Sigmoid colon (tissue), 7 donors: ENCODE results near the gene MTUS2. TPM values are rescaled to one million over a fixed set of nuclear protein-coding genes. Genes with fewer than 3 reads are reported as not detected.
"Not testable (repeated sequence)": the region's sequence is repeated elsewhere in the genome, so short reads cannot be mapped to it uniquely, and the experiment has no call there.

ENCODE experiments used
- DNase-seq: peaks from one replicate; pipeline ENCODE4 v3.0.0-alpha.2; 2019
- H3K27ac ChIP-seq, 4 donors: fragments of 200-600 bp; sonication (generic); one replicate each; pipeline ENCODE4 v1.5.1; 2016 to 2019; ENCODE audit warnings: mild to moderate bottlenecking in 1 of 4
- H3K27me3 ChIP-seq, 3 donors: fragments of 200-600 bp; sonication (generic); one replicate each; pipeline ENCODE4 v1.5.1; 2019; ENCODE audit warnings: mild to moderate bottlenecking in 1 of 3
- H3K36me3 ChIP-seq, 4 donors: fragments of 200-600 bp; sonication (generic); one replicate each; pipeline ENCODE4 v1.5.1; 2016 to 2019
- H3K4me1 ChIP-seq, 4 donors: fragments of 200-600 bp; sonication (generic); one replicate each; pipeline ENCODE4 v1.5.1; 2017 to 2019
- H3K4me3 ChIP-seq, 4 donors: fragments of 200-600 bp; sonication (generic); one replicate each; pipeline ENCODE4 v1.5.1; 2017 to 2019; ENCODE audit warnings: mild to moderate bottlenecking in 2 of 4, moderate library complexity in 1 of 4
- H3K9me3 ChIP-seq, 4 donors: fragments of 200-600 bp in 3 of 4; sonication (generic) in 3 of 4; one replicate each; pipeline versions ENCODE4 v1.5.1 to v1.6.1; 2013 to 2019
- EP300 ChIP-seq, 4 donors: sonication (generic); formaldehyde crosslinking; IDR thresholded peaks; one replicate each; pipeline ENCODE4 v1.6.1; 2017; ENCODE audit warnings: antibody characterized with exemption in 4 of 4
- POLR2A ChIP-seq, 2 donors: fragments of 450-650 bp; IDR thresholded peaks; one replicate each; pipeline ENCODE4 v1.6.1; 2016; ENCODE audit warnings: antibody characterized with exemption in 2 of 2, mild to moderate bottlenecking in 2 of 2, moderate library complexity in 2 of 2
- POLR2AphosphoS5 ChIP-seq, 4 donors: sonication (generic); formaldehyde crosslinking; IDR thresholded peaks; one replicate each; pipeline ENCODE4 v1.6.1; 2017; ENCODE audit warnings: antibody characterized with exemption in 4 of 4
- WGBS, 2 donors: extraction: QIAGEN DNeasy Blood & Tissue Kit; methylation state at CpG; one replicate each; pipeline ENCODE4 v1.1.7; 2013; 5-methylcytosine and 5-hydroxymethylcytosine counted together
- intact Hi-C: fragments of 100-400 bp; cut with DNase I; formaldehyde crosslinking; loops from one replicate; pipeline ENCODE4 v1.15.1; 2023
- polyA plus RNA-seq, 3 donors: library from polyadenylated mRNA; stranded (reverse); fragments of 200-250 nt; gene quantifications; one replicate each; pipeline ENCODE4 v1.2.3, GENCODE V29; 2013
- total RNA-seq, 4 donors: library from RNA; depleted of rRNA; stranded (reverse); fragments of >200 nt; gene quantifications; one replicate each; pipeline ENCODE4 v1.1.0, GENCODE V29; 2016
- TF ChIP-seq, protein P1 (sequence below), 4 experiments: fragments of 450-650 bp in 3 of 4; fragments of 200-600 bp in 1 of 4; IDR thresholded peaks; one replicate each; pipeline ENCODE4 v1.5.1; 2016 to 2019; ENCODE audit warnings: antibody characterized with exemption in 4 of 4, mild to moderate bottlenecking in 3 of 4, moderate library complexity in 2 of 4
- donor health status: healthy with polysubstance abuse.
- donor health status: Bipolar disorder and iron deficiency.
- donor health status: healthy.

Gene MTUS2
- total and polyA plus RNA-seq, 7 donors = 0.23 to 2.2 (median 0.85) TPM; not detected in 1

DNA sequence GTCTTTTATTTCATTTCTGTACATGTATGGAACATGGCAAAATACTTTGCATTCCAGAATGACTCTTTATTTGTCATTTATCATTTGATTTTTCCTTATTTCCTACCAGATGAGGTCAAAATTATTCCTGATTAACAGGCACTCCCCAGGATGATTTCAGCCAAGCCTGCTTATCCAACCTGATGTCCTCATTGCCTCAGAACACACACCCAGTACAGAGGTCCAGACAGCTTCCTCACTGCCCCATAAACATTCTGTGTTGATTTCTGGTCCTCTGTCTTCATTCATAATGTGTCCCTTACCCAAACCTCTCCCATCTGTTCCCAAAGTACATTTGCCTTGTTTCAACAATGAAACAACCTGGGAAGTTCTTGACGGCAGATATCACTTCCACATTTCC, 367.4 kb downstream of the MTUS2 start:
- no peak for DNase-seq
- no peaks in the 10 kb centered on the region for H3K4me1 ChIP-seq
- no peaks in the 10 kb centered on the region for H3K36me3 ChIP-seq
- H3K4me3 ChIP-seq = no peak overlapping the region
- no peak overlapping the region for H3K27ac ChIP-seq
- TF ChIP-seq POLR2AphosphoS5 (IDR thresholded peaks at IDR 0.05) (no peak), POLR2A (IDR thresholded peaks at IDR 0.05) (no peak), EP300 (IDR thresholded peaks at IDR 0.05) (no peak)
- TF ChIP-seq, protein P1, sequence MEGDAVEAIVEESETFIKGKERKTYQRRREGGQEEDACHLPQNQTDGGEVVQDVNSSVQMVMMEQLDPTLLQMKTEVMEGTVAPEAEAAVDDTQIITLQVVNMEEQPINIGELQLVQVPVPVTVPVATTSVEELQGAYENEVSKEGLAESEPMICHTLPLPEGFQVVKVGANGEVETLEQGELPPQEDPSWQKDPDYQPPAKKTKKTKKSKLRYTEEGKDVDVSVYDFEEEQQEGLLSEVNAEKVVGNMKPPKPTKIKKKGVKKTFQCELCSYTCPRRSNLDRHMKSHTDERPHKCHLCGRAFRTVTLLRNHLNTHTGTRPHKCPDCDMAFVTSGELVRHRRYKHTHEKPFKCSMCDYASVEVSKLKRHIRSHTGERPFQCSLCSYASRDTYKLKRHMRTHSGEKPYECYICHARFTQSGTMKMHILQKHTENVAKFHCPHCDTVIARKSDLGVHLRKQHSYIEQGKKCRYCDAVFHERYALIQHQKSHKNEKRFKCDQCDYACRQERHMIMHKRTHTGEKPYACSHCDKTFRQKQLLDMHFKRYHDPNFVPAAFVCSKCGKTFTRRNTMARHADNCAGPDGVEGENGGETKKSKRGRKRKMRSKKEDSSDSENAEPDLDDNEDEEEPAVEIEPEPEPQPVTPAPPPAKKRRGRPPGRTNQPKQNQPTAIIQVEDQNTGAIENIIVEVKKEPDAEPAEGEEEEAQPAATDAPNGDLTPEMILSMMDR (IDR thresholded peaks at IDR 0.05) = no peak
- intact Hi-C loops = no loop called here
- WGBS, 2 donors = 83 to 85% methylated on average over 1 of the region's 1 CpG
- peaks cover 0 to 9% (median 2%) of the 10 kb centered on the region in 4 donors for H3K9me3 ChIP-seq
- H3K27me3 ChIP-seq = no peaks in the 10 kb centered on the region

DNA sequence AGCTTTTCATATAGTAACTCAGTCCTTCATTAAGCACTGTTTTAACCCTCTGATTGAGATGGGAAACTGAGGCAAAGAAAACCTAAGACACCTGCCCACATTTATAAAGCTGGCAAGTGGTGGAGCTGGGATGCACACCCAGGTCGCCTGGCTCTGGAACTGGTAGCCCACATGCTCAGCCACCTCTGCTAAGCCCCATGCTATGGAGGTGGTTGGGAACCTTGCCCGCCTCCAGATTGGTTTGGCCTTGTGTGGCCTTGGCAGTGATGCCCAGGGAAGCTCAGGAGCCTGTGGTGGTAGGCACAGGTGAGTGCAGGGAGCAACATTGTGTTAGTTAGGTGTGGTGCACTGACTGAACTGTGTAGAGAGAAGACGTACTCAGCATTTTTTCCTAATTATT, 370.2 kb downstream of the MTUS2 start:
- TF ChIP-seq, protein P1 (IDR thresholded peaks at IDR 0.05) = no peak
- TF ChIP-seq POLR2AphosphoS5 (IDR thresholded peaks at IDR 0.05) (no peak), EP300 (IDR thresholded peaks at IDR 0.05) (no peak), POLR2A (IDR thresholded peaks at IDR 0.05) (no peak)
- no peak for DNase-seq
- Histone ChIP-seq H3K9me3 (peaks cover 0 to 6% (median 2%) of the 10 kb centered on the region in 4 donors), H3K27ac (no peak overlapping the region), H3K27me3 (no peaks in the 10 kb centered on the region), H3K4me3 (no peak overlapping the region), H3K36me3 (no peaks in the 10 kb centered on the region), H3K4me1 (no peaks in the 10 kb centered on the region)
- intact Hi-C loops = no loop called here
- 78 to 89% methylated on average over 3 of the region's 3 CpGs for WGBS, 2 donors

DNA sequence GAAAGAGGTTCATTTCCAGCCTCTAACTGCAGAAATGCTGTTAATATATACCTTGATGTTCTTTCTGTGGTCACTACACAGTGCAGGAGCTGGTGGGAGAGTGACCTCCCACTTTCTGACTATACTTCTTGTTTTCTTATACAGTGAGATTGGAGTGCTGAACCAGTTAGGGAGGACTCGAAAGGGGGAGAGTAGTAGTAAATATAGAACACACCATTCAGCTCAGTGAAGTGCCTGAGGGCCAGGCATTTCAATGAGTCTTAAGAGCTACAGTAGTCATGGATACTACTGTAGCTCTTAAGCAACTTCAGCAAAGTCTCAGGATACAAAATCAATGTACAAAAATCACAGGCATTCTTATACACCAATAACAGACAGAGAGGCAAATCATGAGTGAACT, 372.9 kb downstream of the MTUS2 start:
- no peaks in the 10 kb centered on the region for H3K27me3 ChIP-seq
- H3K4me1 ChIP-seq = no peaks in the 10 kb centered on the region
- intact Hi-C loops = no loop called here
- no peaks in the 10 kb centered on the region for H3K9me3 ChIP-seq
- no peak overlapping the region for H3K4me3 ChIP-seq
- TF ChIP-seq, protein P1 (IDR thresholded peaks at IDR 0.05) = no peak
- TF ChIP-seq POLR2AphosphoS5 (IDR thresholded peaks at IDR 0.05) (no peak), EP300 (IDR thresholded peaks at IDR 0.05) (no peak), POLR2A (IDR thresholded peaks at IDR 0.05) (no peak)
- WGBS, 2 donors = 74 to 80% methylated on average over 1 of the region's 1 CpG
- no peaks in the 10 kb centered on the region for H3K36me3 ChIP-seq
- DNase-seq = no peak
- no peak overlapping the region for H3K27ac ChIP-seq

DNA sequence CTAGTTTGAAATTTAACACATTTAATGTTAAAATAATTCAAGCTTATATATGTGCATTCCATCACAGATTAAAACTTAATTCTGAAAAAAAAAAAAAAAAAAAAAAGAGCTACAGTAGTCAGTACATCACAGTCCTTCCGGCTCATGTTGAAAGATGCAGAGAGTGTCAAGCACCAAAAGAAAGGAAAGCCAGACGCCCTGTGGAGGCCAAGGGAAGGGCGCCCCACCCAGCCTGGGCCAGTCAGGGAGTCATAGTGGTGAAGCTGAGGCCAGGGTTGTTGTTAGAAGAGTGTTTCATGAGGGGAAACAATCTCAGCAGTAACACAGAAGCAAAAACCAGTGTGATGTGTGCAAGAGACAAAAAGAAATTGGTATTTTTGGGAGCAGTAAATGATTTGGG, 375.3 kb downstream of the MTUS2 start:
- H3K36me3 ChIP-seq = no peaks in the 10 kb centered on the region
- H3K4me1 ChIP-seq = no peaks in the 10 kb centered on the region
- 58 to 60% methylated on average over 3 of the region's 3 CpGs for WGBS, 2 donors
- no peaks in the 10 kb centered on the region for H3K27me3 ChIP-seq
- no peaks in the 10 kb centered on the region for H3K9me3 ChIP-seq
- DNase-seq = no peak
- TF ChIP-seq POLR2A (IDR thresholded peaks at IDR 0.05) (no peak), POLR2AphosphoS5 (IDR thresholded peaks at IDR 0.05) (no peak), EP300 (IDR thresholded peaks at IDR 0.05) (no peak)
- TF ChIP-seq, protein P1 (IDR thresholded peaks at IDR 0.05) = no peak
- H3K27ac ChIP-seq = no peak overlapping the region
- H3K4me3 ChIP-seq = no peak overlapping the region
- intact Hi-C loops = no loop called here

DNA sequence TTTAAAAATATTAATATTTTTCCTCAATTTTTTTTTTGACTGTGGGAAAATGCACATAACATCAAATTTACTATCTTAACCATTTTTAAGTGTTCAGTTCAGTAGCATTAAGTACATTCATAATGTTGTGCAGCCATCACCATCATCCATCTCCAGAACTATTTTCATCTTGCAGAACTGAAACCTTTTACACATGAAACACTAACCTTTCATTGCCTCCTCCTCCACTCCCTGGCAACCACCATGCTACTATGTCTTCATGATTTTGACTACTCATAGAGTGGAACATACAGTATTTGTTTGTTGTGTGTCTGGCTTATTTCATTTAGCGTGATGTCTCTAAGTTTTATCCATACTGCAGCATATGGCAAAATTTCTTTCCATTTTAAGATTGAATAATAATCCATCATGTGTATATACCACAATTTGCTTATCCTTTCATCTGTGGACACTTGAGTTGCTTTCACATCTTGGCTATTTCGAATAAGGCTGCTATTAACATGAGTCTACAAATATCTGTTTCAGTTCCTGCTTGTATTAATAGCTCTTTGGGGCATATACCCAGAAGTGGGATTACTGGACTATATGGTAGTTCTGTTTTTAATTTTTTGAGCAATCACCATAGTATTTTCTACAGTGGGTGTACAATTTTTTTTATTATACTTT, 376.4 kb downstream of the MTUS2 start:
- intact Hi-C loops = no loop called here
- no peak for DNase-seq
- Histone ChIP-seq H3K9me3 (no peaks in the 10 kb centered on the region), H3K27me3 (no peaks in the 10 kb centered on the region), H3K4me1 (no peaks in the 10 kb centered on the region), H3K36me3 (no peaks in the 10 kb centered on the region), H3K4me3 (no peak overlapping the region), H3K27ac (no peak overlapping the region)
- 81 to 82% methylated on average over 2 of the region's 2 CpGs for WGBS, 2 donors
- TF ChIP-seq POLR2A (IDR thresholded peaks at IDR 0.05) = no peak
- no peak for TF ChIP-seq EP300 (IDR thresholded peaks at IDR 0.05)
- TF ChIP-seq POLR2AphosphoS5 (IDR thresholded peaks at IDR 0.05) = no peak
- TF ChIP-seq, protein P1 (IDR thresholded peaks at IDR 0.05) = no peak

DNA sequence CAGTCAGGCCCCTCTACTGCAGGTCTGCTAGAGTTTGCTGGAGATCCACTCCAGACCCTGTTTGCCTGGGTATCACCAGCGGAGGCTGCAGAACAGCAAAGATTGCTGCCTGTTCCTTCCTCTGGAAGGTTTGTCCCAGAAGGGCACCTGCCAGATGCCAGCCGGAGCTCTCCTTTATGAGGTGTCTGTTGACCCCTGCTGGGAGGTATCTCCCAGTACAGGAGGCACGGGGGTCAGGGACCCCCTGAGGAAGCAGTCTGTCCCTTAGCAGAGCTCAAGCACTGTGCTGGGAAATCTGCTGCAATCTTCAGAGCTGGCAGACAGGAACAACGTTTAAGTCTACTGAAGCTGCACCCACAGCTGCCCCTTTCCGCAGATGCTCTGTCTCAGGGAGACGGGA, 382.6 kb downstream of the MTUS2 start:
- H3K27ac ChIP-seq, H3K4me3 ChIP-seq, H3K9me3 ChIP-seq, H3K27me3 ChIP-seq, H3K36me3 ChIP-seq, DNase-seq, H3K4me1 ChIP-seq, intact Hi-C loops: not testable (repeated sequence)
- 79 to 85% methylated on average over 6 of the region's 6 CpGs for WGBS, 2 donors
